Measurements from ENCODE around the gene CPNE6. TPM values are rescaled to one million over a fixed set of nuclear protein-coding genes. Genes with fewer than 3 reads are reported as not detected.

The CPNE6 gene
- total and polyA plus RNA-seq, 2 of the 13 experiments (the other 11 are each of a cell fraction or from before 2014, with no cell fraction given), result not detected

DNA sequence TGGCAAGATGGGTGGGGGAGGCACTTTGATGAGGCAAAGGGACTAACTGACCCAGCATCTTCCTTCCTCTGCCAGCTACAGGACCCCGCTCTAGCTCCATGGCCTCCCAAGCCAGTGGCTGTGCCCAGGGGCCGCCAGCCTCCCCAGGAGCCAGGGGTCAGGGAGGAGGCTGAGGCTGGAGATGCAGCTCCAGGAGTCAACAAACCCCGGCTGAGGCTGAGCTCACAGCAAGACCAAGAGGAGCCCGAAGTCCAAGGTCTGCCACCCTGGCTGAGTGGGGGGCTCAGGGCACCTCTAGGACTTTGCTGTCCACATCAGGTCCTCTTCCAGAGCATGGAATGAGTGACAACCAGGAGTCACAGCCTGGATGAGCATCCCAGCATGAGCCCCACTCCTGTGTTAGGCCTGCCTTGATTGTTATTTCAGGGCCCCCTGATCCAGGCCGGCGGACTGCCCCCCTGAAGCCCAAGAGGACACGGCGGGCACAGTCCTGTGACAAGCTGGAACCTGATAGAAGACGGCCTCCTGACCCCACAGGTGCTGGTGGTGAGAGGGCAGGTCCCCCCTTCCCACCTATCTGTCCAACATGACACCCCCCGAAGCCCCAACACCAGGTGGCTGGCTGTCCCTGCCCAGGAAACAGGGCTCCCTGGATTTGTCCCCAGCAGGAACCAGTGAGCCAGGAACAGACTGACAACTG, 2.5 kb upstream of the CPNE6 start (continued):
- TF ChIP-seq, protein P1, sequence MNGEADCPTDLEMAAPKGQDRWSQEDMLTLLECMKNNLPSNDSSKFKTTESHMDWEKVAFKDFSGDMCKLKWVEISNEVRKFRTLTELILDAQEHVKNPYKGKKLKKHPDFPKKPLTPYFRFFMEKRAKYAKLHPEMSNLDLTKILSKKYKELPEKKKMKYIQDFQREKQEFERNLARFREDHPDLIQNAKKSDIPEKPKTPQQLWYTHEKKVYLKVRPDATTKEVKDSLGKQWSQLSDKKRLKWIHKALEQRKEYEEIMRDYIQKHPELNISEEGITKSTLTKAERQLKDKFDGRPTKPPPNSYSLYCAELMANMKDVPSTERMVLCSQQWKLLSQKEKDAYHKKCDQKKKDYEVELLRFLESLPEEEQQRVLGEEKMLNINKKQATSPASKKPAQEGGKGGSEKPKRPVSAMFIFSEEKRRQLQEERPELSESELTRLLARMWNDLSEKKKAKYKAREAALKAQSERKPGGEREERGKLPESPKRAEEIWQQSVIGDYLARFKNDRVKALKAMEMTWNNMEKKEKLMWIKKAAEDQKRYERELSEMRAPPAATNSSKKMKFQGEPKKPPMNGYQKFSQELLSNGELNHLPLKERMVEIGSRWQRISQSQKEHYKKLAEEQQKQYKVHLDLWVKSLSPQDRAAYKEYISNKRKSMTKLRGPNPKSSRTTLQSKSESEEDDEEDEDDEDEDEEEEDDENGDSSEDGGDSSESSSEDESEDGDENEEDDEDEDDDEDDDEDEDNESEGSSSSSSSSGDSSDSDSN (CRISPR knock-in tag; IDR thresholded peaks at IDR 0.05), result peak; percentile 37; the same call in 1 of the 2 replicates
- TF ChIP-seq ZNF761 (CRISPR knock-in tag; conservative IDR thresholded peaks at IDR 0.05) (no peak), FOXO1 (CRISPR knock-in tag; IDR thresholded peaks at IDR 0.05) (no peak), ZNF138 (CRISPR knock-in tag; IDR thresholded peaks at IDR 0.05; ENCODE audit: low read depth) (no peak), ZNF891 (CRISPR knock-in tag; IDR thresholded peaks at IDR 0.05) (peak; percentile 67; the same call in 1 of the 2 replicates)

DNA sequence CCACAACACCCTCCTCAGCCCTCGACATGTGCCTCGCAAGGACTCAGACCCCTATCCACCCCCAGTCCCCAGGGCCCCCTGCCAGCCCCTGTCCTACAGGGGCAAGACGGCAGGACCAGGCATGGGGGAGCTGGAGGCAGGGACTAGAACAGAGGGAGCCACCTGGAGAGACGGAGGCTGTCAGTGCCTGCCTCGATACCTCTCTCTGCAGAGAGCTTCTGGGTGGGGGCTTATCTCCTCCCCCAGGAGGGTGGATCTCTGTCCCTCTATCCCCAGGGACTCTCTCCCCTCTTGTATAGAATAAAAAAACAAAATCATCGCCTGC, 2.0 kb upstream of the CPNE6 start:
- WGBS (ENCODE audit: low lambda C conversion rate), result 52% methylated on average over 6 of the region's 6 CpGs
- Histone ChIP-seq H3K27ac (ENCODE audit: extremely low read length, insufficient read depth, low read length) (no peak overlapping the region), H3K4me1 (ENCODE audit: insufficient read depth, low read length) (peaks cover 38% of the 10 kb centered on the region), H2AFZ (ENCODE audit: low read length) (no peak overlapping the region), H3K27me3 (ENCODE audit: control insufficient read depth in 1 of 2, insufficient read depth in 2 of 2, low read length in 2 of 2) (peaks cover 16 to 64% of the 10 kb centered on the region in 2 experiments; a peak in 4 of 5 replicates), H3K4me3 (replicated peaks in 1 of 3; ENCODE audit: insufficient read depth in 1 of 3, low read depth in 2 of 3, low read length in 3 of 3) (no peak overlapping the region), H3K4me2 (ENCODE audit: low read depth, low read length) (no peak overlapping the region), H3K36me3 (replicated peaks in 1 of 2; ENCODE audit: control insufficient read depth in 1 of 2, insufficient read depth in 2 of 2, low read length in 2 of 2) (no peaks in the 10 kb centered on the region), H3K79me2 (ENCODE audit: insufficient read depth, low read length) (no peaks in the 10 kb centered on the region), H3K9me3 (ENCODE audit: low read length) (no peaks in the 10 kb centered on the region), H4K20me1 (ENCODE audit: insufficient read depth, low read length) (no peaks in the 10 kb centered on the region), H3K9ac (ENCODE audit: insufficient read depth, low read depth, low read length) (no peak overlapping the region)
- in situ Hi-C loops (cut with HindIII; ENCODE audit: extremely low pct_ligation_motif_present, low pct_unique_long_range_greater_than_20kb) (no loop called here), intact Hi-C loops (cut with micrococcal nuclease; ENCODE audit: unreplicated experiment) (no loop called here)
- CTCF ChIA-PET (ENCODE audit: low intra/inter-chr PET ratio, low total read pairs), result no interaction called here
- no TSS peak for BruUV-seq (replicated peaks)
- POLR2A ChIA-PET, result interaction anchor here (0.9 to 4.7 kb wide), 5 partner anchors 12 to 66 kb away, joined by 3 to 62 read pairs (median 5); partner anchors contain the start of genes DCAF11, NRL, PCK2 and PSME1
- FAIRE-seq (no peak), DNase-seq (ENCODE audit: low spot score) (no peak), ATAC-seq (no peak)
- TF ChIP-seq MYC (CRISPR knock-in tag; IDR thresholded peaks at IDR 0.05; ENCODE audit: borderline replicate concordance) (0 out of 2 replicates have a peak, but pooled peaks have one; percentile 27), RNF2 (conservative IDR thresholded peaks at IDR 0.05; ENCODE audit: low read depth) (no peak)
- TF ChIP-seq, protein P2, sequence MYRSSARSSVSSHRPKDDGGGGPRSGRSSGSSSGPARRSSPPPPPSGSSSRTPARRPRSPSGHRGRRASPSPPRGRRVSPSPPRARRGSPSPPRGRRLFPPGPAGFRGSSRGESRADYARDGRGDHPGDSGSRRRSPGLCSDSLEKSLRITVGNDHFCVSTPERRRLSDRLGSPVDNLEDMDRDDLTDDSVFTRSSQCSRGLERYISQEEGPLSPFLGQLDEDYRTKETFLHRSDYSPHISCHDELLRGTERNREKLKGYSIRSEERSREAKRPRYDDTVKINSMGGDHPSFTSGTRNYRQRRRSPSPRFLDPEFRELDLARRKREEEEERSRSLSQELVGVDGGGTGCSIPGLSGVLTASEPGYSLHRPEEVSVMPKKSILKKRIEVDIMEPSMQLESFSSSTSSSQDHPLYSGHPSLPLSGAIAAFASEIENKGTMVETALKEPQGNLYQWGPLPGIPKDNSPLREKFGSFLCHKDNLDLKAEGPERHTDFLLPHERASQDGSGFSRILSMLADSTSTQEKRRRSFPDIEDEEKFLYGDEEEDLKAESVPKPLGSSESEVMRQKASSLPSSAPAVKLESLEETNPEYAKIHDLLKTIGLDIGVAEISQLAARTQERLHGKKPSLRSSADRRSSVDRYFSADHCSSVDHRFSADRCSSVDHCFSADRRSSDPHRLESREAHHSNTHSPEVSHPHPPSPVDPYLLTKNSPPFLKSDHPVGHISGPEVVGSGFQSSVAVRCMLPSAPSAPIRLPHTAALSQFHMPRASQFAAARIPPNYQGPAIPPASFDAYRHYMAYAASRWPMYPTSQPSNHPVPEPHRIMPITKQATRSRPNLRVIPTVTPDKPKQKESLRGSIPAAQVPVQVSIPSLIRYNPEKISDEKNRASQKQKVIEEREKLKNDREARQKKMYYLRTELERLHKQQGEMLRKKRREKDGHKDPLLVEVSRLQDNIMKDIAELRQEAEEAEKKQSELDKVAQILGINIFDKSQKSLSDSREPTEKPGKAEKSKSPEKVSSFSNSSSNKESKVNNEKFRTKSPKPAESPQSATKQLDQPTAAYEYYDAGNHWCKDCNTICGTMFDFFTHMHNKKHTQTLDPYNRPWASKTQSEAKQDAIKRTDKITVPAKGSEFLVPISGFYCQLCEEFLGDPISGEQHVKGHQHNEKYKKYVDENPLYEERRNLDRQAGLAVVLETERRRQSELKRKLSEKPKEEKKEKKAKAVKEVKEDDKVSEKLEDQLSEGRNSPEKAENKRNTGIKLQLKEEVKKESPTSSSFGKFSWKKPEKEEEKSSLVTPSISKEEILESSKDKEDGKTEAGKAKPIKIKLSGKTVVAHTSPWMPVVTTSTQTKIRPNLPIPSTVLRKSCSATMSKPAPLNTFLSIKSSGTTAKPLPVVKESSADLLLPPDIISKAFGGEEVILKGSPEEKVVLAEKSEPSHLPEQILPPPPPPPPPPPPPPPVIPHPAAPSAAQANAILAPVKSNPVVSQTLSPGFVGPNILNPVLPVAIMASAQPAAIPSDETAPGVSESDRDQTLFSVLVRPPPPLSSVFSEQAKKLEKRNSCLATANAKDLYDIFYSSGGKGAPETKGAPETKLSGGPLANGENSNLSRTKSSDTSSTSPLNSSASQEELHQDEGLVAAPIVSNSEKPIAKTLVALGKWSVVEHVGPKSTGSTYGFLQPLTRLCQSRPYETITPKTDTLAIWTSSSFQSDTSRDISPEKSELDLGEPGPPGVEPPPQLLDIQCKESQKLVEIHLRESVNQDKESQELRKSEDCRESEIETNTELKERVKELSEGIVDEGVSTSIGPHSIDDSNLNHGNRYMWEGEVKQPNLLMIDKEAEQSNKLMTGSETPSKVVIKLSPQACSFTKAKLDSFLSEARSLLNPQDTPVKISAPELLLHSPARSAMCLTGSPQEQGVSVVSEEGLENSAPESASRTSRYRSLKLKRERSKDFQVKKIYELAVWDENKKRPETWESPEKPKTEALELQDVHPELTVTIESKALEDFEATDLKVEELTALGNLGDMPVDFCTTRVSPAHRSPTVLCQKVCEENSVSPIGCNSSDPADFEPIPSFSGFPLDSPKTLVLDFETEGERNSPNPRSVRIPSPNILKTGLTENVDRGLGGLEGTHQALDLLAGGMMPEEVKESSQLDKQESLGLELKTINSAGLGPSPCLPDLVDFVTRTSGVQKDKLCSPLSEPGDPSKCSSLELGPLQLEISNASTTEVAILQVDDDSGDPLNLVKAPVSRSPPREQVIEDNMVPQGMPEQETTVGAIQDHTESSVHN (CRISPR knock-in tag; IDR thresholded peaks at IDR 0.05), result no peak
- TF ChIP-seq, protein P3, sequence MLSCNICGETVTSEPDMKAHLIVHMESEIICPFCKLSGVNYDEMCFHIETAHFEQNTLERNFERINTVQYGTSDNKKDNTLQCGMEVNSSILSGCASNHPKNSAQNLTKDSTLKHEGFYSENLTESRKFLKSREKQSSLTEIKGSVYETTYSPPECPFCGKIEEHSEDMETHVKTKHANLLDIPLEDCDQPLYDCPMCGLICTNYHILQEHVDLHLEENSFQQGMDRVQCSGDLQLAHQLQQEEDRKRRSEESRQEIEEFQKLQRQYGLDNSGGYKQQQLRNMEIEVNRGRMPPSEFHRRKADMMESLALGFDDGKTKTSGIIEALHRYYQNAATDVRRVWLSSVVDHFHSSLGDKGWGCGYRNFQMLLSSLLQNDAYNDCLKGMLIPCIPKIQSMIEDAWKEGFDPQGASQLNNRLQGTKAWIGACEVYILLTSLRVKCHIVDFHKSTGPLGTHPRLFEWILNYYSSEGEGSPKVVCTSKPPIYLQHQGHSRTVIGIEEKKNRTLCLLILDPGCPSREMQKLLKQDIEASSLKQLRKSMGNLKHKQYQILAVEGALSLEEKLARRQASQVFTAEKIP (CRISPR knock-in tag; IDR thresholded peaks at IDR 0.05; ENCODE audit: borderline replicate concordance), result no peak

Measured in HepG2 (cell line).